ENCODE measurements around the gene FIBP. TPM values are rescaled to one million over a fixed set of nuclear protein-coding genes. Genes with fewer than 3 reads are reported as not detected.

FIBP gene
- total RNA-seq, 1 donor: 144 TPM

DNA sequence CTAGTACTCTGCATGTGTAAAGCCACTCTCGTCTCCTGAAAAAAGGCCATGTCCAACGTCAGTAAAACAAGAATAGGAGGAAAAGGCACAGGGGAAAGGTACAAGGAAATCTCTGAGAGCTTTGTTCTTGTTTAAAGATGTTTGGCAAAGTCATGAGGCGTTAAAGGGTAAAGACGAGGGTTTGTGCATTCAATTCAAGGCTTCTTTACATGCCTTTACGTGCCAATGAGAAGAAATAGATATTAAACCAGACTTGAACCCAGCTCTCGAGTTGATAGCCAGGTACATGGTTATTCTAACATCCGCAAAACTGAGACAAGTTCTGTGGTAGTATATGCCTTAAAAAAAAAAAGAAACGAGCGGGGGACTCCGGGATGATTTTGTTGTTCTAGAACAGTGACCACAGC lies 29.6 kb downstream of the FIBP start:
- DNase-seq (ENCODE audit: low read depth): no peak
- H3K4me3 ChIP-seq (ENCODE audit: low read depth, low read length): peak overlapping the region; percentile 98
- TF ChIP-seq, protein P1, sequence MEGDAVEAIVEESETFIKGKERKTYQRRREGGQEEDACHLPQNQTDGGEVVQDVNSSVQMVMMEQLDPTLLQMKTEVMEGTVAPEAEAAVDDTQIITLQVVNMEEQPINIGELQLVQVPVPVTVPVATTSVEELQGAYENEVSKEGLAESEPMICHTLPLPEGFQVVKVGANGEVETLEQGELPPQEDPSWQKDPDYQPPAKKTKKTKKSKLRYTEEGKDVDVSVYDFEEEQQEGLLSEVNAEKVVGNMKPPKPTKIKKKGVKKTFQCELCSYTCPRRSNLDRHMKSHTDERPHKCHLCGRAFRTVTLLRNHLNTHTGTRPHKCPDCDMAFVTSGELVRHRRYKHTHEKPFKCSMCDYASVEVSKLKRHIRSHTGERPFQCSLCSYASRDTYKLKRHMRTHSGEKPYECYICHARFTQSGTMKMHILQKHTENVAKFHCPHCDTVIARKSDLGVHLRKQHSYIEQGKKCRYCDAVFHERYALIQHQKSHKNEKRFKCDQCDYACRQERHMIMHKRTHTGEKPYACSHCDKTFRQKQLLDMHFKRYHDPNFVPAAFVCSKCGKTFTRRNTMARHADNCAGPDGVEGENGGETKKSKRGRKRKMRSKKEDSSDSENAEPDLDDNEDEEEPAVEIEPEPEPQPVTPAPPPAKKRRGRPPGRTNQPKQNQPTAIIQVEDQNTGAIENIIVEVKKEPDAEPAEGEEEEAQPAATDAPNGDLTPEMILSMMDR (IDR thresholded peaks at IDR 0.05; ENCODE audit: insufficient read depth, low read depth, low read length): no peak

DNA sequence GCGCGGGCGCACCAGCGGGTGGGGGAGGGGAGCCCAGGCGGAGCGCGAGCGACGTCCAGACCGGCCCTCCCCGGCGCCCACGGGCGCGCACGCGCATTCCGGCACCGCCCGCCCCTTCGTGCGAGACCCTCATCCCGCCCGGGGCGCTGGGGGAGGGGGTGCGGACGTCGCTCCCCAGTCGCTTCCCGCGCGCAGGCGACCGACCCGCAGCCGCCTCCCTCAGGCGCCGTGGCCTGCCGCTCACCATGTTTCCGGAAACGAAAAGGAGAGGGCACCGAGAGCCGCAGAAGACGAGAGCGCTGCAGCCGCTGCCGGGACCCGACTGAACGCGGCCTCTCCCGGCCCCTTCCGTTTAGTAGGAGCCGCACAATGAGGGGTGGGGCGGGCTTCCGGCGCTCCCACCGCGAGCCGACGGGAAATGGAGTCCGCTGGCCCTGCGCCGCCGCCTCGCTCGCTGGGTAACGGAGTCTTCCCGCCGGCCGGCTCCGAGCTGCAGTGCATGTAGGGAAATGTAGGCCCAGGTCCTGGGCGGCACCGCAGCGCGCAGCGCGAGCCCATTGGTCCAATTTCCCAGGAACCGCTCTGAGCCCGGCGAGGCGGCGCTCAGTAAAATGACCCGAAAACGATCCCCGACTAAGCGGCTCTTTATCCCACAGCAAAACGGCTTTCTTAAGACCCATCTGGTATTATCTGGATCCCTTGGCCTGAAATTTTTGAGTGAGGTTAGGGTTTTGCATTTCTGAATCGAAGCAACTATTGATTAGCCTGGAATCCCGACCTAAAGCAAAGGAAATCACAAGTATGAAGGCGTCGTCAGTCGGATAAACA lies 30.2 kb downstream of the FIBP start, which contains the start of gene CFL1:
Gene CFL1 (minus strand): TSS at position 328 of the 828 bp plus-strand sequence. CDS start 81 bp downstream, at position 247.
- DNase-seq (ENCODE audit: low read depth): peak; percentile 98
- peak within 1 kb of the TSS; percentile 98 for H3K4me3 ChIP-seq (ENCODE audit: low read depth, low read length)
- TF ChIP-seq, protein P1 (IDR thresholded peaks at IDR 0.05; ENCODE audit: insufficient read depth, low read depth, low read length): no peak

DNA sequence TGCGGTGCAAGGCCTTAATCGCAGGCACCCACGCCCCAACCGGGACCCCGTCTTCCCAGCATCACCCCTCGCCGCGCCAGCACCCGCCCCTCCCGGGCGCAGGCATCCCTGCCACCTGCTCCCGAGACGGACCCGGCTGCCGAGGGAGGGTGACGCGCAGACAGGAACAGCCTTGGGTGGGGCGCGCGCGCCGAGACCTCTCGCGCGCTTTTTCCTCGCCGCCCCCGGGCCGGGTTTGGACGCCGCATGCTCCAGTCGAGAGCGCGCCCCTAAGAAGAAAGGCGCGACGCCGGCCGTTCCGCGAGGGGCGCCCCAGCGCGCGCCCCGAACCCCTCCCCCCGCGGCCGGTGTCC lies 30.8 kb downstream of the FIBP start:
- H3K4me3 ChIP-seq (ENCODE audit: low read depth, low read length): peak overlapping the region; percentile 98
- DNase-seq (ENCODE audit: low read depth): no peak
- TF ChIP-seq, protein P1 (IDR thresholded peaks at IDR 0.05; ENCODE audit: insufficient read depth, low read depth, low read length): no peak

DNA sequence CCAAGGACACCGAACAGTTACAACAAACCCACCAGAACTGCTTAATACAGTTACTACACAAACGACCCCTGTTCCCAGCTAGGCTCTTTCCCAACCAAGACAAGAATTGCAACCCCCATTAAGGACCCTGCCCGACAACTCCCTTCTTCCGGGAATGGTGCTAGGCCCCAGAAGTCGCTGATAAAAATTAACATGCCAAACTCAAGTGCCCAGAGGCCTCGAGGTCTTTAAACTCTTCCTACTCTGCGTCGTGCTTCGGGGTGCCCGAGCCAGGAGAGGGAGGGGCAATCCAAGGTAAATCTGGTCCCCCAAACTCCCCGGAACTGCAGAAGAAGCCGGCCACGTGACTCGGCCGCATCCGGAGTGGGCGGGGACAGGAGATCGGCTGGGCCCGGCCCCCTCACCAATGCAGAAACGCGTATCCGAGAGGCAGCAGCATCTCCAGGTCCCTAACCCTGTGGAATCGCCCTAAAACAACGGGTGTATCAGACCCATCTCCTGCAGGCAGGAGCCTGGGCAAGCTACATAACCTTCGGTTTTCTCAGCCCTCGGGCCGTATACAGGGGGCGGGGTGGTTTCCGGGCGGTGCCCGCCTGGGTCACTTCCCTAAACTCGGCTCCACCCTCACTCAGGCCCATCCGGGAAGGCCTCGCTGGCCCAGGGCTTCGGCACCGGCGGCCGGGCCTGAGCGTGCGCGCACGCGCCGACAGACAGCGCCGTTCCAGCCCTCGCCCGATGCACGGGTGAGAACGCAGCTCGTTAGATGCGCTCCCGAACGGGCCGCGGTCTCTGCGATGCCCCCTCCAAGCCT lies 31.4 kb downstream of the FIBP start:
- DNase-seq (ENCODE audit: low read depth): peak; percentile 70
- TF ChIP-seq, protein P1 (IDR thresholded peaks at IDR 0.05; ENCODE audit: insufficient read depth, low read depth, low read length): no peak
- peak overlapping the region; percentile 98 for H3K4me3 ChIP-seq (ENCODE audit: low read depth, low read length)

DNA sequence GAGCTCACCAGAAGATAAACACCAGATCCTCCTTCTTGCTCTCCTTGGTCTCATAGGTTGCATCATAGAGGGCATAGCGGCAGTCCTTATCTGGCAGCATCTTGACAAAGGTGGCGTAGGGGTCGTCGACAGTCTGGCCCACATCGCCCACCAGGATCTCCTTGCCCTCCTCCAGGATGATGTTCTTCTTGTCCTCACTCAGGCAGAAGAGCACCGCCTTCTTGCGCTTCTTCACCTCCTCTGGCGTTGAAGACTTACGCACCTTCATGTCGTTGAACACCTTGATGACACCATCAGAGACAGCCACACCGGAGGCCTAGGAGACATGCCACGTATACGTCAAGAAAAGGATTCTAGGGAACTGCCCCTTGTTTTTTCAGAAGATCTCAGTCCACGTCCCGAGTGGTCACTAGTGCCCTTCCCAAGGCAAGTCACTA lies 32.3 kb downstream of the FIBP start:
- TF ChIP-seq, protein P1 (IDR thresholded peaks at IDR 0.05; ENCODE audit: insufficient read depth, low read depth, low read length): no peak
- DNase-seq (ENCODE audit: low read depth): no peak
- H3K4me3 ChIP-seq (ENCODE audit: low read depth, low read length): peak overlapping the region; percentile 98

DNA sequence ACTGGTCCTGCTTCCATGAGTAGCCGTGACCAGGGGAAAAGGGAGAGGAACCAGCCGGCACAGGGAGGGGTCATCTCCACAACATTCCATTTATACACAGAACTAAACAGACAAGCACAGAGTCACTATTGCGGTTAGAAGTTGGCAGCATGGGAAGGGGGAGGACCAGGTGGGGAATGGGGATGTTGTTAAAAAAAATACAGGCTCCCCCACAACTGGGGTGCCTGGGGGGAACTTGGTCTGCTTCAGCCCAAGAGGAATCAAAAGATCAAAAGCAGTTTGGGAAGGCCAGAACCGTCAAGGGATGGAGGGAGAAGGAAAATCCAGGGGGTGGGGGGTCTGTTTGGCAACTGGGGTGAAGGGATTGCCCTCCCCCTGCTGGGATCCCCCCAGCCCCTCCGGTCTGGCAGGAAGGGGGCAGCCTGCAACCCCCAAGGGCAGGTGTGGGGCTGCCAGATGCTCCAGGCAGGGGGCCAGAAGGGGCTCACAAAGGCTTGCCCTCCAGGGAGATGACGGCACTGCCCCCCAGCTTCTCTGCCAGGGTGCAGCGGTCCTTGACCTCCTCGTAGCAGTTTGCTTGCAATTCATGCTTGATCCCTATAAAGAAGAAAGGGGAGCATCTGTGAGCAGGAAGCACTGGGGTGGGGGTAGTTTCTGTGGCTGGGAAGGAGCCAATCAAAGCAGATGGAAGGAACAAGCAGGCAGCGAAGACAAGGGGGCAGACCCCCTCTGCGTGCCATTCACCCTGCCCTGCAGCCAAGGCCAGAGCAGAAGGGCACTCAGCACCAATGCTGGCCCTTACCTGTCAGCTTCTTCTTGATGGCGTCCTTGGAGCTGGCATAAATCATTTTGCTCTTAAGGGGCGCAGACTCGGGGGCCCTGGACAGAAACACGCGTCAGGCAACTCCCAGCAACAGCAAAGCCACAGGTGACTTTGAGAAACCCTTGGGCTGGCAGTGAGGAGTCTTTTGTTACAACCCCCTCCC lies 33.1 kb downstream of the FIBP start:
- no peak overlapping the region for H3K4me3 ChIP-seq (ENCODE audit: low read depth, low read length)
- no peak for DNase-seq (ENCODE audit: low read depth)
- TF ChIP-seq, protein P1 (IDR thresholded peaks at IDR 0.05; ENCODE audit: insufficient read depth, low read depth, low read length): no peak

Data from fibroblast of villous mesenchyme (primary cell).